ENCODE results near the gene MGST1.
"Not testable (repeated sequence)": the region's sequence is repeated elsewhere in the genome, so short reads cannot be mapped to it uniquely, and the experiment has no call there.

The MGST1 gene

GRCh38 chr12:16350682-16351081 is 3.2 kb downstream of the MGST1 start:
- DNase-seq: peak in 4 of 56 donors; percentile 17 to 33 (median 28)

DNA sequence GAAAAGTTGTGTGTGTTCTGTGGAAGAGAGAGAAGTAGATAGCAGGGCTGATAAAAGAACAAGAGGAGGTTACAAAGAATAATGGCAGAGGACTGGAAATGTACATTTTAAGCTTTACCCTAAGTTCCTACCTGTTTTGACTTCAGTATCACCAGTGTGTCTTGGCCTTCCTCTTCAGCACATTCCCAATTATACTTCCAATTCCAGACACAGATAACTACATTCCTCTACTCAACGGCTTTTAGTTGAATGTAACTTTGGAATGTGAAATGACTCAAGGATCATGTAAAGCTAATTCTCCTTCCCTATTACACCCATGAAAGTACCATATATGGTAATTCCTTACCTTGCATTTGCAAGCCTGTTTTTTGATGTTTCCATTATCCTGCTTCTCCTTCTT is 5.0 kb downstream of the MGST1 start:
- DNase-seq: no peak

DNA sequence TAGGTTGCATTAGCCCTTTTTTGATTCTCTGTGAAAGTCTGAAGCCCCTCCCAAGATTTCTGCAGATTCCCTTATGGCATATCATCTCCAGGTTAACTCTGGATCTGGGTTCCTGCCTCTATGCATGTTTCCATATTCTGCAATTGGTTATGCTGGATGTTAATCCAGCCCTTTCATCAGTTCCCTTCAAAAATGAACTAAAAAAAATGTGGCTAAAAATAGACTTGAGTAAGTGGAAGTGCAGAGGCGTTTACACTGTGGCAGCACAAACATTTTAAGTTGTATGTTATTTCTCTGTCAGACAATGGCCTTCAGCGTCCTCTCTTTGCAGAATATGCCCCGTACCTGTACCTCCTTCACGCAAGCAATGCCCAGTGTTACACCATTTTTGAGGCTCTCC is 11.4 kb downstream of the MGST1 start:
- no peak for DNase-seq

GRCh38 chr12:16359512-16360491 is 12.4 kb downstream of the MGST1 start:
- no peak for DNase-seq

- no peak for DNase-seq
These were observed 13.8 kb downstream of the MGST1 start for GRCh38 chr12:16361142-16361783.

- no peak for DNase-seq
These were observed 15.1 kb downstream of the MGST1 start for GRCh38 chr12:16362550-16362949.

- no peak for DNase-seq
These were observed 21.7 kb downstream of the MGST1 start for GRCh38 chr12:16369156-16369555.

DNA sequence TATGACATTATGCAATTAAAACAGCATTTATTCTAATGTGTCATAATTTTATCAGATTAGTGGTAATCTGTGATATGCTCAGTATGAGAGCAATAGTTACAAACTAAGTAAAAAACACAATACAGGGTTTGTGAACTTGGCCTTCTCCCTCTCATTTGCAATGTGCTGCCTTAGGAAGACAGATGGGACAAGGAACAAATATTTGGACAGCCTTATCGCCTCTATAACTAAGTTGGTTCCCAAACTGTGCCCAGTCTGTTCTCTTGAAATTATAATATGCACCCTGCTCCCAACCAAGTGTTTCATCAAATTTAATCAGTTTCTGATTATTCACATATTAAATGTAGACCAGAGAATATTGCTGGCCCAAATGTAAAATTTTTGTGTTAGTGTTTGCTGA is 22.7 kb downstream of the MGST1 start:
- DNase-seq: no peak

DNA sequence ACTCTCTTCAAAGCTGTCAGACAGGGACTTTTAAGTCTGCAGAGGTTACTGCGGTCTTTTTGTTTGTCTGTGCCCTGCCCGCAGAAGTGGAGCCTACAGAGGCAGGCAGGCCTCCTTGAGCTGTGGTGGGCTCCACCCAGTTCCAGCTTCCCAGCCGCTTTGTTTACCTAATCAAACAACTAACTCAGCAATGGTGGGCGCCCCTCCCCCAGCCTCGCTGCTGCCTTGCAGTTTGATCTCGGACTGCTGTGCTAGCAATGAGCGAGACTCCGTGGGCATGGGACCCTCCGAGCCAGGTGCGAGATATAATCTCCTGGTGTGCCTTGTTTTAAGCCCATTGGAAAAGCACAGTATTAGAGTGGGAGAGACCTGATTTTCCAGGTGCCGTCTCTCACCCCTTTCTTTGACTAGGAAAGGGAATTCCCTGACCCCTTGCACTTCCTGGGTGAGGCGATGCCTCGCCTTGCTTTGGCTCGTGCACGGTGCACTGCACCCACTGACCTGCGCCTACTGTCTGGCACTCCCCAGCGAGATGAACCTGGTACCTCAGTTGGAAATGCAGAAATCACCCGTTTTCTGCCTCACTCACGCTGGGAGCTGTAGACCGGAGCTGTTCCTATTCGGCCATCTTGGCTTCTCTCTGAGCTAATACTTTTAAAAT is 35.3 kb downstream of the MGST1 start:
- DNase-seq: not testable (repeated sequence)

- no peak for DNase-seq
These were observed 37.3 kb downstream of the MGST1 start for GRCh38 chr12:16384732-16385131.

- peak in 45 of 56 donors; percentile 1 to 59 (median 14) for DNase-seq
These were observed 38.6 kb downstream of the MGST1 start for GRCh38 chr12:16385782-16386646.

- no peak for DNase-seq
These were observed 40.5 kb downstream of the MGST1 start for GRCh38 chr12:16387919-16388318.

DNA sequence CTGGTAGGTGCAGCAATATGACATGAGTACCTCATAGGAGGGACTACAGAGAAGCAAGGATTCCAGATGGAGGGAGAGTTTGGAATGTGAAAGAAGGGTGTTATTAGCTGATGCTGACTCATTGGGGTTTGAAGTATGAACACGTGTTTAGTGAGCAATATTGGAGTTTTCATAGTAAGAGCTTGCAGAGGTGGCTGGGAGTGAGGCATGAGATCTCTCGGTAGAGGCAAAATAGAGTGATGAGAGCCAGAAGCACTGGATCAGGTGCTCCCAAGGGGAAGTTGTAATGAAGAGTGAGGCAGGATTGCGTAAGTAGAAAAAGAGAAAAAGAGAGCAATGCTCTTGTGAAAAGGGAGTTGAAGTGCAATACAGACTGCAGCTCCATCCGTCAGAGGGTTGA is 42.1 kb downstream of the MGST1 start:
- DNase-seq: no peak

GRCh38 chr12:16392846-16393535 is 45.5 kb downstream of the MGST1 start:
- DNase-seq: no peak

DNA sequence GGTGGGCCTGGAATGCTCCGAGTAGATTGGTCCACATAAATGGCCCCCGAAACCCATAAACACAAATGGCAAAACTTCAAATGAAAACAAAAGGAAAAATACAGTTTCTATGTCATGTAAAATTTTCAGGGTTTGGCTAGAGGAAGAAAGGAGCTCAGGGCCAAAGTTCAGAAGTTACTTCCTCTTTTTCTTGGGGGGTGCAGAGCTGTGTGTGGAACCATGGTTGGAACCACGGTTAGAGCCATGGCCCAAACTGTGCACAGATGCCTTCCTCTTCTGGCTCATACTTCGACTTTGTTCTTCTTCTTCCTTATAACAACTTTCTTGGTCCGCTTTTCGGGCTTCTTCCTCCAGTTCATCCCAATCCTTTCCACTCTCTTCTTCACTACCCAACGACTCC is 51.7 kb downstream of the MGST1 start:
- DNase-seq: no peak

DNA sequence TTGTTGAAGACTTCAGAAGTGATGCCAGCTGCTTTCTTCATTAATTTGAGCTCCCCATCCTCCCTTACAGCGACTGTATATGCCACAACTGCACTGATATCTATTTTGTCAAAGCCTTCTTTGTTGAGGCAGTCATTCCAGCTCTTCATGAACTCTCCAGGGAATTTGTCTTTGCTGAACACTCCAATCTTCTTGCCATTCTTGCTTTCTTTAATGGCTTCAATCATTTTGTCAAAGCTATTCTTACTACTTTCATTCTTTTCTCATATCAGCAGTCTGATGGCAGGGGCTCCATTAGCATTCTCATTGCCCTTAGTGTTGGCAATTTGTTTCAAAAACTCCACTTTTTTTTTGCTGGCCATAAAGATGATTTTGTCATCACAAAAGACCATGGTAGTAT is 54.4 kb downstream of the MGST1 start:
- DNase-seq: not testable (repeated sequence)

- no peak for DNase-seq
These were observed 59.9 kb downstream of the MGST1 start for GRCh38 chr12:16407346-16407745.
